GM21737 (cell line): ENCODE data around the gene NCBP3.

Source experiments
- ATAC-seq: cut with Tn5 transposase; IDR thresholded peaks from one replicate; pipeline ENCODE4 v1.9.1; 2021; ENCODE audit warnings: mild to moderate bottlenecking, moderate library complexity; ENCODE audit not compliant: unreplicated experiment

The NCBP3 gene

DNA sequence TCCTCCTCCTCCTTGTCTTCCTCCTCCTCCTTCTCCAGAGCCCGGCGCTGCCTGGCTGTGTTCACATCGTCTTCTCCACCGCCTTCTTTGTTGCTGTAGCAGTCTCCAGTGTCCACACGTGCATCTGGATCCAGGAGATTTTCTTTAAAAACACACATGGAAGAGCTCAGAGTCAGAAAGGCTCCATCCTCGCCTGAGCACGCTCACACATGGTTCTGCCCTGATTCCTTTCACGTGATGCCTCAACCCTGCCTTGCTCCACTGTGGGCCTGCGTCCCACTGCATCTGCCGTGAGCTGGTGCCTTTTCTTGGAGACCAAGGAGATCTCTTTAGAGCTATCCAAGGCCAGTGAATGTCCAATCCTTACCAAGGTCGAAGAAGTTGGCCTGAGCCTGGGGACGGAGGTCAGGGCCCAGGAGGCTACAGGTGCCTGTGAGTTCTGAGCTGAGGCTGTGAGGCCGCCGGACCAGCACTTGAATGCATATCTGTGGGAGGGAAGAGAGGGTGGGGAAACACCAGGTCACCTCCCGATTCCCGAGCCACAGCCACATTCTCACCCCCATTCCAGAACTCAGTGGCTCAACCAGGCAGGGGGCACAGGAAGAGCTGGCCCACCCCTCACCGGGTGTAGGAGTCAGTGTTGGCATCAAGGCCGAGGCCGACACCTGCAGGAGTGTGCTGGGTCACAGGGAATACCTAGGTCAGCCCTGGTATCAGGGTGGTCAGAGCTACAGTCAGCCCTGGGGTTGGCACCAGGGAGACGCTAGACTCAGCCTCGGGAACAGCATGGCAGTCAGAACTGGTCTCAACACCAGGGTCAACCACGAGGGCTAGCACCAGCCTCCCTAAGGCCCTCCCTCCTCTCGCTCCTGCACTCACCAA is 84.8 kb downstream of the NCBP3 start:
- ATAC-seq, result no peak

DNA sequence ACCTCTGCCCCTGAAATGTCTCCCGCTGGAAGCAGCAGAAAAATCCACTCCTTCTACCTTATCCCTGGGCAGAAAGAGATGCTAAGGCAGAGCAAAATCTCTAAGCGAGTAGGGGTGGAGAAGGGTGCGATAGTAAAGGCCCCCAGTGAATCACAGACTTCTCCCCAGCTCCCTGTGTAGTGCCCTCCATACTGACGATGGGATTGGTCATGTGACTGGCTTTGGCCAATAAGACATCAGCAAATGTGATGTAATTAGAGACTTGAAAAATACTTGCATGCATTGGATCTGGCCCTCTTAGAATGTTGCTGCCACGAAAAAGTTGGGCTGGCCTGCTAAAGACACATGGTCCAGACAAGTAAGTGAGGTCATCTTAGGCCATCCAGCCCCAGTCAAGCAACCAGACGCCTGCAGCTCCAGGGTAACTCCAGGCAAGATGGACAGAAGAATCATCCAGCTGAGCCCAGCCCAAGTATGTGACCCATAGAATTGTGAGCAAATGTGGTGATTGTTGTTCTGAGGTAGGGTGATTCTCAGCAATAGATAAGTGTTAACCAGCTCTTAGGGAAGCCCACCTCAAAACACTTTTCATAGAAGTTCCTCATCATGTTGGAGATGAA is 86.3 kb downstream of the NCBP3 start:
- no peak for ATAC-seq

DNA sequence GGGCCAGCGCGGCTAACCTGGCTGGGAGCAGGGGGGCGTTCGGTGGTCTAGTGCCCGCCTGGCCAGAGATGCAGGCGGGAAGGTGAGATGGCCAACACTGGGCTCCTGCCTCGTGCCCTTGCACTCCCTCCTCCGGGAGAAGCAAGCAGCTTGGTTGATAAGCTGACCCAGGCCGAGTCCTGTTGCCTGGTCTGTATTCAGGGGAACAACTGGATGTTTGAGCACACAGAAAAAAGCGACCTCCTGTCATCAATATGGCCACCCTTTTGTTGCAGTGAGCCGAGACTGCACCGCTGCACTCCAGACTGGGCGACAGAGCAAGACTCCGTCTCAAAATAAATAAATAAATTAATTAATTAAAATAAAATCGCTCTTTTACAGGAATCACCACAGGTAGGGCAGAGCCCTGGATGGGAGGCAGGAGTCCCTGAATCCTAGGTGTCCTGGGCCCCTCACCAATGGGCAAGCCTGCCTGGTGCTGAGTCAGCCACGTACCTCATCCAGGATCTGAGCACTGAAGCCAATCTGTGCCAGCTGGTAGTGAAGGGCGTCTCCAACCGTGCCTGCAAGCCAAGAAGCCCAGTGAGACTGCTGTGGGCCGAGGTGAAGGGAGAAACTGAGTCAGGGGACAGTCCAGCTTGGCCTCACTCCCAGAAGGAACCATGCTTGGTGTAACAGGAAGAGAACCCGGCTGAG is 90.6 kb downstream of the NCBP3 start:
- no peak for ATAC-seq

DNA sequence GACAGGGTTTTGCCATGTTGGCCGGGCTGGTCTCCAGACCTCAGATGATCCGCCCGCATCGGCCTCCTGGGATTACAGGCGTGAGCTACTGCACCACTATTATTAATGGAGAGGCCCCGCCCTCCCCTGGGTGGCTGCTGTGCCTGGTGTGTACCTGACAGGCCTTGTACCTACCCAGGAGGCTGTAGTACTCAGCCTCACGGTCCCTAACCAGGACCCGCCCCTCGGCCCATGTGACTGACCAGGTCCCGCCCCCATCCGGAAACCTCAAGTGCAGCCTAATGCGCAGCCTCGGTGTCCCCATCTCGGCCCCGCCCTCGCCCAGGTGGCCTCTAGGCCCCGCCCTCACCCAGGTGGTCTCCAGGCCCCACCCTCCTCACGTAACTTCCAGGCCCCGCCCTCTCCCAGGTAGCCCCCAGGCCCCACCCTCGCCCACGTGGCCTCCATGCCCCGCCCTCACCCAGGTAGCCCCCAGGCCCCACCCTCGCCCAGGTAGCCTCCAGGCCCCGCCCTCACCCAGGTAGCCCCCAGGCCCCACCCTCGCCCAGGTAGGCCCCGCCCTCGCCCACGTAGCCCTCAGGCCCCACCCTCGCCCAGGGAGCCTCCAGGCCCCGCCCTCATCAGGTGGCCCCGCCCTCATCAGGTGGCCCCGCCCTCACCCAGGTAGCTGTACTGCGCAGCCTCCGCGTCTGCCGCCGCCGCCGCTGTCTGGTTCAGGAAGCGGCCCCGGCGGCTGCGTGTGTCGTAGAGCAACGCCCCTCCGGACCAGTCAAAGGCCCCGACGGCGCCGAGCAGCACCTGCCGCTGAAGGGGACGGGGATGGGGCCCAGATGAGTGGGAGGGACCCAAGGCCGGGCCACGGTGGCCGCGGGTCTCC is 91.3 kb downstream of the NCBP3 start:
- no peak for ATAC-seq

DNA sequence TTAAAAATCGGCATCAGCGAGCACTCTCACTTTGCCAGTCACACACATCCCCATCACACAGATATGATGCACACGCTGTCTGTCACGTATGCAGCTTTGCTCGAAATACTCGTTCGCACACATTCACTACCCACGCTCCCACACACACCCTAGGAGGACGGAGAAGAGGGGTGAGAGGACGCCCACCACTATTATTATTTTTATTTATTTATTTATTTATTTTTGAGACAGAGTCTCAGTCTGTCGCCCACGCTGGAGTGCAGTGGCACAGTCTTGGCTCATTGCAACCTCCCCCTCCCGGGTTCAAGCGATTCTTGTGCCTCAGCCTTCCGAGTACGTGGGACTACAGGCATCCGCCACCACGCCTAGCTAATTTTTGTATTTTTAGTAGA is 92.0 kb downstream of the NCBP3 start:
- no peak for ATAC-seq

DNA sequence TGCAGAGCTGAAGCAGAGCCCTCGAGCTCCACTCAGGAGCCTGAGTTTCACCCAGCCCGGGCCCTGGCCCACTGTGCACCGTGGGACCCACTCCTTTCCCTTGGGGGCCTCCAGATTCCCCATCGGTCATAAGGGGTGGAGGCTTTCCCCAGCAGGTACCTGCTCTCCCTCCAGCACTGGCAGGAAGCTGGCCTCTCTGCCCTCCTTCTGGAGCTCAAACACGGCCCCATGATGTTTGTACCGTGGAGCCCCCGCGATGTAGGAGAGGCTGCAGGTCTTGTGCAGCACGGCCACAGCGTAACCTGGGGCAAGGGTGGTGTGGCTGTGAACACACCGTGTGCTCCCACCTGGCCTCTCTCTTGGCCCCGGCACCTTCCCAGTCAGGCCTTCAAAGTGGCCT is 92.4 kb downstream of the NCBP3 start:
- ATAC-seq, result no peak
